Stimulated activated CD8-positive, alpha-beta memory T cell treated with anti-CD3 and anti-CD28 coated beads, Interleukin-7, amount 100 ng/mL, for 4 hours (primary cell): Measurements from ENCODE around the gene ALDH2.
"Not testable (repeated sequence)": the region's sequence is repeated elsewhere in the genome, so short reads cannot be mapped to it uniquely, and the experiment has no call there.

Experiments
- DNase-seq, 2 donors: peaks; one replicate each; pipeline ENCODE4 v3.0.0-alpha.2; 2020; ENCODE audit warnings: low read depth in 2 of 2

ALDH2 gene

DNA sequence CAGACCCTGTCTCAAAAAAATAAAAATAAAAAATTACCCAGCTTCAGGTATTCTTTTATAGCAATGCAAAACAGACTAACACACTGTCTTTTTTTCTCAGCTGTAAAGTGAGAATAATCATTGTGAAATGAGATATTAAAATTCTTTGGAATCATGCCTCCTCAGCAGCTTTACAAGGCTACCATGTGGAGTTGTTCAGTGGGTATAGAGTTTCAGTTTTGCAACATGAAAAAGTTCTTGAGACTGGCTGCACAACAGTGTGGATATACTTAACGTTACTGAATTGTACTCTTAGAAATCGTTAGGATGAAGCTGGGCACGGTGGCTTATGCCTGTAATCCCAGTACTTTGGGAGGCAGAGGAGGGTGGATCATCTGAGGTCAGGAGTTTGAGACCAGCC is 59.6 kb downstream of the ALDH2 start:
- no peak for DNase-seq

DNA sequence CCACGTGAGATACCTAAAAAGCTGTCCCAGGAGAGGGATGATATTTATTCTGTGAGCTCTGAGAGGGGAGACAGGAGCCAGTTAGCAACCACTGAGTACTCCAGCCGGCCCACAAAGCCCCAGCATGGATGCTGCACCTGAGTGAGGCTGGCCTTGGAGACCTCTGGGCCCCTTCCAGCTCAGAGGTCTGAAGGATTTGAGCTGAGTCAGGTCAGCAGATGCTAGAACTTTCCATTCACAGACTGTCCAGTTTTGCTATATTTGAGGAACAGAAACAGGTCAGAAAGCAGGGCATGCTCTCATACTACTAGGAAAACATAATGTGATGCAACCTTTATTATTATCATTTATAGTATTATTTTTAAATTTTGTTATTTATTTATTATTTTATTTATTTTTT is 60.3 kb downstream of the ALDH2 start:
- DNase-seq: no peak

DNA sequence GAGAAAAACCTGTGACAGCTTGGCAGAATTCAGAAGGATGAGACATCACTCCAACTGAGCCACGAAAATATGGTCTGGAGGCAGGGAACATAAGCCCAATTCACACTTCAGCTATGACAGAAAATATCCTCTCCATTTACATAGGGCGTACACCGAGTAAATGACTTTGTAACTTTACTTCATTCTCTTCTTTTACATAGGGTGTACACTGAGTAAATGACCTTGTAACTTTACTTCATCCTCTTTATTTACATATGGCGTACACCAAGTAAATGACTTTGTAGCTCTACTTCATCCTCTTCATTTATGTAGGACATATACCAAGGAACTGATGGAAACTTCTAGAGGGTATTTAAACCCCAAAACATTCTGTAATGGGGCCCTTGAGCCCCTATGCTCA is 61.2 kb downstream of the ALDH2 start:
- DNase-seq: no peak

DNA sequence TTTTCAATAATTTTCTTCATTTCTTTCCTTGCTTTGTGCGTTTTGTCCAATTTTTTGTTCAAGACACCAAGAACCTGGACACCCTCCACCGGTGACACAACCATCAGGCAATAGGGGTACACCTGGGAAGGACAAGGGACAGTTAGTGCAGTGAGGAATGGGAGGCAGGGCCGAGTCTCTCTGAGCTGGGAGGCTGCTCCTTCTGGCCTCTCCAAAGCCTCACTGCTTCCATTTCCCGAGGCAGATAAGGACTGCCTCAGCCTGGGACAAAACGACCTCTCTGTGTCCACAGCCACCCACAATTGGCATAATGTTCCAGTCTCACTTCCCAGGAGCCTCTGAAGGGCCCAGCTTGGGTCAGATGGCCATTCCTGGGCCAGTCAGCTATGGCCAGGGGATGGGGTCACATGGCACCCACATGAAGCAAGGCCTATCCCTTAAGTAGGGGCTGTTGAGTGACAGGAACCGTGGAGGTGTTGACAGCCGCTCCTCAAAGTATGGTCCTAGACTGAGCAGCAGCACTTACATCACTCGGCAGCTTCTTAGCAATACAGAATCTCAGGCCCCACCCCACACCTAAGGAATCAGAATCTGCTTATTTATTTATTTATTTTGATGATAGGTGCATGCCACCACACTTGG is 61.7 kb downstream of the ALDH2 start:
- no peak for DNase-seq

DNA sequence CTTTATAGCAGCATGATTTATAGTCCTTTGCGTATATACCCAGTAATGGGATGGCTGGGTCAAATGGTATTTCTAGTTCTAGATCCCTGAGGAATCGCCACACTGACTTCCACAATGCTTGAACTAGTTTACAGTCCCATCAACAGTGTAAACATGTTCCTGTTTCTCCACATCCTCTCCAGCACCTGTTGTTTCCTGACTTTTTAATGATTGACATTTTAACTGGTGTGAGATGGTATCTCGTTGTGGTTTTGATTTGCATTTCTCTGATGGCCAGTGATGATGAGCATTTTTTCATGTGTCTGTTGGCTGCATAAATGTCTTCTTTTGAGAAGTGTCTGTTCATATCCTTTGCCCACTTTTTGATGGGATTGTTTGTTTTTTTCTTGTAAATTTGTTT is 62.9 kb downstream of the ALDH2 start:
- DNase-seq: not testable (repeated sequence)

DNA sequence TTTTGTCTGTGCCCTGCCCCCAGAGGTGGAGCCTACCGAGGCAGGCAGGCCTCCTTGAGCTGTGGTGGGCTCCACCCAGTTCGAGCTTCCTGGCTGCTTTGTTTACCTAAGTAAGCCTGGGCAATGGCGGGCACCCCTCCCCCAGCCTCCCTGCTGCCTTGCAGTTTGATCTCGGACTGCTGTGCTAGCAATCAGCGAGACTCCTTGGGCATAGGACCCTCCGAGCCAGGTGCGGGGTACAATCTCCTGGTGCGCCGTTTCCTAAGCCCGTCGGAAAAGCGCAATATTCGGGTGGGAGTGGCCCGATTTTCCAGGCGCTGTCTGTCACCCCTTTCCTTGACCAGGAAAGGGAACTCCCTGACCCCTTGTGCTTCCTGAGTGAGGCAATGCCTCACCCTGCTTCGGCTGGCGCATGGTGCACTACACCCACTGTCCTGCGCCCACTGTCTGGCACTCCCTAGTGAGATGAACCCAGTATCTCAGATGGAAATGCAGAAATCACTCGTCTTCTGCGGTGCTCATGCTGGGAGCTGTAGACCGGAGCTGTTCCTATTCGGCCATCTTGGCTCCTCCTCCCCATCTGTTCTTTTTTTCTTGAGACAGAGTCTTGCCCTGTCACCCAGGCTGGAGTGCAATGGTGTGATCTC is 68.1 kb downstream of the ALDH2 start:
- DNase-seq: not testable (repeated sequence)

DNA sequence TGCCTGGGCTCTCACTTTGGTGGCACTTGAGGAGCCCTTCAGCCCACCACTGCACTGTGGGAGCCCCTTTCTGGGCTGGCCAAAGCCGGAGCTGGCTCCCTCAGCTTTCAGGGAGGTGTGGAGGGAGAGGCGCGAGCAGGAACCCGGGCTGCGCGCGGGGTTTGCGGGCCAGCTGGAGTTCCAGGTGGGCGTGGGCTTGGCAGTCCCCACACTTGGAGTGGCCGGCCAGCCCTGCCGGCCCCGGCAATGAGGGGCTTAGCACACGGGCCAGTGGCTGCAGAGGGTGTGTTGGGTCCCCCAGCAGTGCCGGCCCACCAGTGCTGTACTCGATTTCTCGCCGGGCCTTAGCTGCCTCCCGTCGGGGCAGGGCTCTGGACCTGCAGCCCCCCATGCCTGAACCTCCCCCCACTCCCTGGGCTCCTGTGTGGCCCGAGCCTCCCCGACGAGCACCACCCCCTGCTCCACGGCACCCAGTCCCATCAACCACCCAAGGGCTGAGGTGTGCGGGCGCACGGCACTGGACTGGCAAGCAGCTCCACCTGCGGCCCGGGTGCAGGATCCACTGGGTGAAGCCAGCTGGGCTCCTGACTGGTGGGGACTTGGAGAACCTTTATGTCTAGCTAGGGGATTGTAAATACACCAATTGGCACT is 68.9 kb downstream of the ALDH2 start:
- DNase-seq: not testable (repeated sequence)

DNA sequence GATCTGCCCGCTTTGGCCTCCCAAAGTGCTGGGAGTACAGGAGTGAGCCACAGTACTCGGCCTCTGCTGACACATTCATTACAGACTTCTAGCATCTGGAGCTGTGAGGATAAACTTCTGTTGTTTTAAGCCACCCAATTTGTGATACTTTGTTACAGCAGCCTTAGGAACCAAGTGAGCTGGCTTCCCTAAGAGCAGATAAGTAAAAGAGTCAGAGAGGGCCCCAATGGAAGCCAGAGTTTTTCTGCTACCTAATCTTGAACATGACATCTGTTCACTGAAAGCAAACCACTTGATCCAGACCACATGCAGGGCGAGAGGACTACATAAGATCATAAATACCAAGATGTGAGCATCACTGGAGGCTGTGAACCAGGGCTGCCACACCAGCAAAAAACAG is 71.6 kb downstream of the ALDH2 start:
- DNase-seq: no peak

DNA sequence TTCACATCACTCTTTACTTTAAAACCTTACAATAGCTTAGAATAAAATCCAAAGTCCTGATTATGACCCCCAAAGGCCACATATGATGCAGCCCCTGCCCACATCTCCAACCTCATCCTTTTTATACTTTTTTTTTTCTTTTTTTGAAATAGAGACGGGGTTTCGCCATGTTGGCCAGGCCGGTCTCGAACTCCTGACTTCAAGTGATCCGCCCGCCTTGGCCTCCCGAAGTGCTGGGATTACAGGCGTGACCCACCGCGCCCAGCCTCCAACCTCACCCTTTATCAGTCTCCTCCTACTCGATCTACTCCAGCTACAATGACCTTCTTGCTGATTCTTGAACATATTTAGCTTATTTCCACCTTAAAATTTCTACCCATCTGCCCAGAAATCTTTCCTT is 74.1 kb downstream of the ALDH2 start:
- DNase-seq: no peak

DNA sequence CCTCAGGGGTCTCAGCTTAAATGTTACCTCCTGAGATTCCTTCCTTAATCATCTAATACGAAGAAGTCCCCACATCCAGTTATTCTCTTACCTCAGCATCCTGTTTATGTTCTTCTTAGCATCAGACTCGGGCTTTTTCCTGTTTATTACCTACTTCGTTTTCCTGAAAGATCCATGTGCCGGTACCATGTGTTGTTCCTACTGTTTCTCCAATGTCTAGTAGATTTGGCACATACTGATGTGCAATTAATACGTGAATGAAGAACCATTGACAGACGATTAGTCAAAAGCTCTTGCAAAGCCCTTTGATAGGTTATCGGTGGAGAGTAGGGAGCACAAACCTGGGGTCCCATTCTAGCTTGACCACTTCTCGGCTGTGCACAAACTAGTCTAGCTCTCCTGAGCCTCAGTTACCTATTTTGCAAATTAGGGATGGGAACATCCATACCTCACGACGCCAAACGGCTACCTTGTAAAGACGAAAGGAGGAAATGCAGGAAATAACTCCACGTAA is 74.6 kb downstream of the ALDH2 start:
- no peak for DNase-seq

DNA sequence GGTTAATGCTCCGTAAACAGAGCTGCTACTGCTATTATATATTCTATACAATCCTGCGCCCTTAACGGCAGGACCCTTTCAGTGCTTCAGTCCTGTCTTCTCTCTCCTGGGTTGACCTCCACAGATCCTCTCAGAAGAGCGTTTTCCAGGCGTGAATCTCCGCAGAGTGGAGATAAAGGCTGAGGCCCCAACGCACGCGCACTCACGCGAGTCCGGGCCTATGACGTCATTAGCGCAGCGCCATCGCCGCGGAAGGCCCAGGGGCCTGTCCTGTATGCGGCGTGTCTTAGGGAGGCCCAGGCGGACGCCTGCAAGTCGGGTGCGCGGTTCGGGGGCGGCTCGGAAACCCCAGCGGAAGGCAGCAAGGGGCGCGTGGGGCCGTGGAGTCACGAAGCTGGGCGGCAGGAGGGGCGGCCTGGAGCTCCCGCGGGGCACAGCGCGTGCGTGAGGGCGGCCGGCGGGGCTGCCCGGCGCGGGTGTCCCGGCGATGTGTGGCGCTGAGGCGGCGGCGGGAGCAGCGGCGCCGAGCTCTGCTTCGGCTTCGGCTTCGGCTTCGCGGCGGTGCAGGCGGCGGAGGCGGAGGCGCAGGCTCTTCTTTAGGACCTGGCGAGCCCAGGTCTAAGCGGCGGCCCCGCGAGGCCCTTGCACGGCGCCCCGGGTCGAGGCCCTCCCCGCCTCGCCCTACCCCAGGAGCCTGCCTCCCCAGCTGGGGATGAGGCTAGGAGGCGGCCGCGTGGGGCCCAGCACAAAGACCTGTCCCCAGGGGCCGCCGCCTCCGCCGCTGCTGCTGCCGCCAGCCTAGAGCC is 75.2 kb downstream of the ALDH2 start, which contains the start of gene MAPKAPK5:
MAPKAPK5 (plus strand) TSS at position 479 of the 806 bp plus-strand sequence. CDS start 506 bp downstream, outside the sequence.
- peak; percentile 96 to 97 for DNase-seq

DNA sequence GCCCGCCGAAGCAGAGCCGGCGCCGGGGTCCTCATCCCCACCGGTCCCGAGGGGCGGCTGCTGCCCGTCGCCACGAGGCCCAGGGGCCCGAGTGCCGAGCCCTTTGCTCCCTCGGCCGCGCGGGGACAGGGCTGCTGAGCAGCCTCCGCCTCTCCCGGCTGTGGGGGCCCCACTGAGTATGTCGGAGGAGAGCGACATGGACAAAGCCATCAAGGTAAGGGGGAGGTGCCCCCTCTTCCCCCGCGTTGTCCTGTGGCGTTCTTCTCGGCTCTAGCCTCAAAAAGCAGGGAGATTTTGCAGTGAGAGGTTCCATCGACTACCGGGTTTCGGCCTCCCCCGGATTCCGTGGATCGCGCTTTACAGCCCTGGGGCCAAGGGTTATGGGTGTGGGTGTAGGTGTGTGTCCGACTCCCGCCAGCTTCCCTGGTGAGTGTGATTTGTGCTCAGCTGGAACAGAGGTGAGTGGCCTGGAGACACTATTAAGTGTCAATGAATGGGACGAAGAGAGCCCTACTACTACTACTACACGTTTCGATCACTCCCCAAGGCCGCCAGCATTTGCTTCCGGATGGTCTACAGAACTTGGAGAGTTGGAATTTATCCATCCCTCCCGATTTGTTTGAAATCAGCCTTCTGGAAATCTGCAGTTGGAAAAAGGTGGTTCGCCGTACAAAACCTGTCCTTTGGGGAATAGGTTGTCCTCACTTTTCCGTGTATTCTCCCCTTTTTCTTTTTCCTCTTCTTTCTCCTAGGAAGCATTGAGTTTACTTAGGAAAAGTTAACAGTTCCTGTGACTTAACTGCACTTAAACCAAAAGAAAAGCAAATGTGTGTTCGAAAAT is 76.0 kb downstream of the ALDH2 start:
- peak; percentile 14 to 29 for DNase-seq

DNA sequence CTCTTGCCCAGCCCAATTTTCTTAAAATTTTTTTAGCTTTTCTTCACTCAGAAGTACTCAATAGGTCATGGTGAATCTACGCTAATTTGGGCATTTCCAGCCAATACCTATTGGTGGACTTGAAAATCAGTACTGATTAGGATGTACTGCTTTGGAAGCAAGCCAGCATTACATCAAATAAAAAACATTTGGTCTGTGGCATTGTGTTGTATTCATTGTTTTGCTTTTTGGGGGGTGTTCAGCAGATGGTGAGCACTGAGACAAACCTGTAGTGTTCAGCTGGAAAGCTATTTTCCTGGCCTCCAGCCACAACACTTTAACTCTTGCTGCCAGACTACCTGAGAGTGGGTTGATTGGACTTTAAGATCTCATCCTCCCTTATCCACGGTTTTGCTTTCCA is 79.3 kb downstream of the ALDH2 start:
- DNase-seq: no peak

DNA sequence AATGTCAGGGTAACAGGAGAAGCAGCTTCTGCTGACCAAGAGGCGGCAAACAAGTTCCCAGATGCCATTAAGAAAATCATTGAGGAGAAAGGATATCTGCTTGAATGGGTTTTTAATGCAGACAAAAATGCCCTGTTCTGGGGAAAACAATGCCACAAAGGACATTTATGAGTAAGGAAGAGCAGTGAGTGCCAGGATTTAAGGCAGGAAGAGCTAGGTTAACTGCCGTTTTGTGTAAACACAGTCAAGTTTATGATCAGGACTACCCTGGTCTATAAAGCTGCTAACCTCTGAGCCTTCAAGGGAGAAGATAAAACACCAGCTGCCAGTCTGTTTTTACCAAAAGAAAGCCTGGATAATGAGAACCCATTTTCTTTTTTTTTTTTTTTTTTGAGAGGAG is 83.8 kb downstream of the ALDH2 start:
- no peak for DNase-seq

DNA sequence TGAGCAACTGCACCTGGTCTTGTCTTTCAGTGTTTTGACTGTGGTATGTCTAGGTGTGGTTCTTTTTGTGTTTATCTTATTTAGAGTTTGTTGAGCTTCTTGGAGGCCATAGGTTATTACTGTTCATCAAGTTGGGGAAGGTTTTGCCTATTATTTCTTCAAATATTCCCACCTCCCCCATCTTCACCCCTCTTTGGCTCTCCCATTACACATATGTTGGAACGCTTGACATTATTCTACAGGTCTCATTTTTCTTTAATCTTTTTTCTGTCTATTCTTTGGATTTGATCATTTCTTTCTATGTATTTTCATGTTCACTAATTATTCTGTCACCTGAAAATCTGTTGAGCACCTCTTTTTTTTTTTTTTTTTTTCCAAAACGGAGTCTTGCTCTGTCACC is 91.5 kb downstream of the ALDH2 start:
- DNase-seq: no peak

DNA sequence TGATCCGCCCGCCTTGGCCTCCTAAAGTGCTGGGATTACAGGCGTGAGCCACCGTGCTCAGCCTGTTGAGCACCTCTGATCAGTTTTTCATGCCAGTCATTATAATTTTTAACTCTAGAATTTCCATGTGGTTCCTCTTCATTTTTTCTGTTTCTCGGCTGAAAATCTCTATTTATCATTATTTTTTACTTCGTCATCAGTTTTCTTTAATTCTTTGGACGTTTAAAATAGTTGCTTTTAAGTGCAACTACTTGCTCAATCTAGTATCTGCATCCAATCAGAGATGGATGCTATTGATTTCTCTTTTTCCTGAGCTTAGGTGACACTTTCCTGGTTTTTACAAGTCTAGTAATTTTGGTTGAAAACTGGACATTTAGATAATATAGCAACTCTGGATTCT is 92.0 kb downstream of the ALDH2 start:
- DNase-seq: no peak

DNA sequence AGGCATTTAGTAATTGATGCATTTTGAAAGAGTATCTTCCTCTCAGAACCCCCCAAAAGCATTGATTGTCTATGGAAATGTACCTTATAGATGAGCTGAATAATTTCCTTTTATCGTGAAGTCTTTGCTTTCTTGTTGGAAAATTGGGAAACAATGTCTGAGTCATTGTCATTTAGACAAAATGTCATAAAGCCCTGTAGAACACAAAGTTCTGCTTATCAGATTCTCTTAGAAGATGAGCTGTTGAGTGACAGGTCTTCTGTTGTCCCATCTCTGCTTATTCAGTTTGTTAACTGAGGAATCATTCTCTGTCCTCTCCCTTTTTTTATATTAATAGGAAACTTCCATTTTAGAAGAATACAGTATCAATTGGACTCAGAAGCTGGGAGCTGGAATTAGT is 98.2 kb downstream of the ALDH2 start:
- no peak for DNase-seq
